UCSD-AML1 (cell line): ENCODE results near the gene EGFLAM.

Source experiments
- DNase-seq: peaks from one replicate; lab custom pipeline; 2025; ENCODE audit not compliant: unreplicated experiment; lab: John Stamatoyannopoulos, UW

Gene EGFLAM

DNA sequence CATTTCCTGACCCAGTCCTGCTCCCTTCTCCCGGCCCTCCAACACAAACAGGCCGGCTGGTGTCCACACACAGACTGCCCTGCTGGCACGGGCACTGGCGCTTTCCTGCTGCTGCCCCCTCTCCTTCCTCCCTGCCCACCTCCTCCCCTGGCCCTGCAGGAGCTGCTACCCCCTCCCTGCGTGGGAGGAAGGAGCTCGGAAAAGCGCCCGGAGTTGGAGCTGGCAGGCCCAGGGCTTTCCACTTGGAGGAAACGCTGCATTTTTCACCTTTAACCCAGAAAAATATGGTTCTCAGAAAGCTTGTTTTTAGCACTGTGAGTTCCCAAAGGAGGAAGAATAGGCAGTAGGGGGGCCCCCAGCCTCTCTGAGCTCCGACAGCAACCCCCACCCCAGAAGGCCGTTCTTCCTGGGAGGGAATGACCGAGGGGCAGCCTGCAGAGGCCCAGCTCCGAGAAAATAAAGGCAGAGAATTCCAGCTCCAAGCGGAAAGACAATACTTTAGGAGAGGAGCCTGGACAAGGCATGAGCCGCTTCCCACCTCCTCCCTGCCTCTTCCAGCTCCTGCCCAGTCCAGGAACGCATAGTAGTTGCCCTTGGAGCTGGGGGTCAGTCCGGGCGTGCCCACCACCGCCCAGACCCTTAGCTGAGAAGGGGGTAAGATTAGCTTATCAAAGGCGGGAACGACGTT is 209.1 kb downstream of the EGFLAM start:
- DNase-seq, result no peak

- DNase-seq, result no peak
These were observed 209.9 kb downstream of the EGFLAM start for GRCh38 chr5:38468202-38468673.

DNA sequence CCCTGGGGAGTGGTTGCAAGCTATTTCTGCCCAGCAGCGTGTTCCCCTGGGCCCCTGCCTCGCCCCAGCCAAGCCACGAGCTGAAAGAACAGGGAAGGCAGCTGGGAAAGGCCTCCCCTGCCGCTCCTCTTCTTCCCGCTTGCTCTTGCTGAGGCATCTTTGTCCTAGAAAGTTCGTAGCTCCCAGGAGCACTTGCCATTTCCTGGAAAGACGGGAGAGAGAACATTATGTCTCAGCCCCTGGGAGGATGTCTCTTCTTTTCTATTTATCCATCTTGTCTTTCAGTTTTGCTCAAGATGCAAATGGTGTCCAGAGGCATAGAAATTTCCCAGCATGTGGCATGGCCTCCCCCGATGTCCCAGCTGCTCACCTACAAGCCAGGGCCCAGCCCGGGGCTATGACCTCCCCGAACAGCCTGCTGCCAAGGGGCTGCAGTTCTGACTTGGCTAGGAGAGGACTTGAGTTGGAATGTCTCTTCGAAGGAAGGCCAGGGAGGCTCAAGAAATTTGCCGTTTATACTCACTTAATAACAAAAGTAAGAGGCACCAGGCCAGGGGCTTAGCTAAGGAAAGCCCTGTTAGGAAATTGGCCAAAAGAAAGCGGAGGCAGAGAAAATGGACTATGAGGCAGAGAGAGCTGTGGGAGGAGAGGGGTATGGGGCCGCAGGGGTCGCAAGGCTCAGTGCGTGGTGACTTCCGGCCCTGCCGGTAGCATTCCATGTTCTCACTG is 210.8 kb downstream of the EGFLAM start:
- no peak for DNase-seq

DNA sequence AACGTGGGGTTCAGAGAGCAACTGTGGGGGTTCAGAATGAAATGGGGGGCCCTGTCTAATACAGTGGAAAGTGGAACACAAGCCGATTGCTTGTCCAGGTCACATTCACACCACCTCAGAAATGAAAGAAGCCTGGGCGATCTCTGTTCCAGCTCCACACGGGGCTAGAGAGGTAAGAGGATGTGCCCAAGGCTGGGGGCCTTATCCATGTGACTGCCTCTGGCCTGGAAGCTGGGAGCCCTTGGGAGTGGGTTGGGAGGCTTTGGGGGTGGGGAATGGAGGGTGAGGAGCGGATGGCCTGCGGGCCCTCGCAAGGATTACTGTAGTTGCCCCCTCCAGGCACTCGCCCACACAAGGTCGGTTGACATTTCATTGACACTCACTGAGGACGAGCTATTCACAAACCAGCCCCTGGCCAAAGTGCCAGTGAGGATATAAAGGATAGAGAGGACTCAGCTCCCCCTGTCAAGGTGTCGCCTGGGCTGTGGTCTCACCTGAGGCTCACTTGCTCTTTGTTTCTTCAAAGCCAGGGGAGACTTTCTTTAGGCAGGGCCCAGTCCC is 211.4 kb downstream of the EGFLAM start:
- DNase-seq, result no peak

DNA sequence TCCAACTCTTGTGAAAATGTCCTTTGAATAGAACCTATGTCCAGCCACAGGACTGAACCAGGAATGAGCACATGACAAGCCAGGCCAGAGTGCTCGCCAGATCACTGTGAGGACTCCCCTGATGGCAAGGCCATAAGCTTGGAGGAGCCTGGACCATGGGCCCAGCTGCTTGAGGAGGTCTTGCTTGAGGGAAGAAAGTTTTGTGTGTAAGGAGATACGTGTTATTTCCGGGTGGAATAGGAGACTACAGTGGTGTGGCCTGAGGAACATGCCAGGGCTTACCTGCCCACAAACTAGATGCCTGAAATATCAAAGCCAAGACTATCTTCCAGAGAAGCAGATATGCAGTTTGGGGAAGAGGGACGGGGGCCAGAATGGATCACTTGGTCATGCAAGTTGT is 213.3 kb downstream of the EGFLAM start:
- no peak for DNase-seq

DNA sequence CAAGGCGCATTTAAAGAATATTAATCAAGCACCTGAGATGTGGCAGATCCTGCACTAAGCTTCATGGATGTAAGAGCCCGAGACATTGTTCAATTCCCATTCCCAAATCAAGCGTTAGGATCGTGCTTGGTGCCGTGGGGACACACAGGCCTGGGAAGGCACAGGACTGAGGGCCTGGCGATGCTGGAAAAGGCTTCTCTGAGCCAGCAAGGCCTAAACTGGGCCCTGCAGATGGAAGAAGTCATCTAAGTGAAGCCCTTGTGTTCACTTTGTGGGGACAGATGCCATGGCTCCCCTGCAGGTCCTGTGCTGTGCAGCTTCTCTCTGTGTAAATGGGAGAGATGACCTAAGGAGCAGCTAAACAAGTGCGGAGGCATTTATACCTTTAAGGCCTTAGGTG is 214.2 kb downstream of the EGFLAM start:
- DNase-seq, result no peak

DNA sequence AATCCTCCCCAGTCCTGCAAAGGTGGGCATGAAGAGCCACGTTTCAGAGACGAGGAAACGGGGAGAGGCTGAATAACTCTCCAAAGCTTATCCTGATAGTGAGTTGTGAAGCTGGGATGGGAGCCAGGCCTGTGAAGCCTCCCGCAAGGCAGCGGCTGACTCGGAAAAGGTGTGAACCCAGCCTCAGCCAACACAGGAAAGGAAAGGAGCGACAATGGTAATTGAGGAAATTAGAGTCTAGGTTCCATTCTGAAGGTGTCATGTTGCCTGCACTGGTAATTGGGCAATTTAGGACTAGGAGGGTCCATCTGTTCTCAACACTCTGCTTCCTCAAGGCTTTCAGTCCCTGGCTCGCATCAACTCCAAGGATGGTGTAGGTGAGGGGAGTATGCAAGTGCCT is 214.6 kb downstream of the EGFLAM start:
- no peak for DNase-seq

DNA sequence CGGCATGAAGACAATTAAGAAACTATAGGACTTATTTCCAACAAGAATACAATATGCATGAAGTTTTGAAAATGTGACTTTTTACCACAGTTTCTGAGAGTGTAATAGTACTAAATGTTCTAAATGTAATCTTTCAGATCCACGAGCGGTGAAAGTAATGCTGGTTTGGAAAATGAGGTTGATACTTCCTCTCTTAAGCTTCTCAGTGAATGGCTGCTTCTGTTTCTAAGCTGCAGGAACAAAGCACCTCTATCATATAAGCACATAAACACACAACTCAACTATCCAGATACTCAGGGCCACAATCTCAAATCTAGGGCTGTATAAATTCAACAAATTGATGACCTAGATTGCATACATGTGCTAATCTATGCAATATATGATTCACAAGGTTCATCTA is 219.8 kb downstream of the EGFLAM start:
- no peak for DNase-seq

GRCh38 chr5:38478878-38479277 is 220.5 kb downstream of the EGFLAM start:
- no peak for DNase-seq

DNA sequence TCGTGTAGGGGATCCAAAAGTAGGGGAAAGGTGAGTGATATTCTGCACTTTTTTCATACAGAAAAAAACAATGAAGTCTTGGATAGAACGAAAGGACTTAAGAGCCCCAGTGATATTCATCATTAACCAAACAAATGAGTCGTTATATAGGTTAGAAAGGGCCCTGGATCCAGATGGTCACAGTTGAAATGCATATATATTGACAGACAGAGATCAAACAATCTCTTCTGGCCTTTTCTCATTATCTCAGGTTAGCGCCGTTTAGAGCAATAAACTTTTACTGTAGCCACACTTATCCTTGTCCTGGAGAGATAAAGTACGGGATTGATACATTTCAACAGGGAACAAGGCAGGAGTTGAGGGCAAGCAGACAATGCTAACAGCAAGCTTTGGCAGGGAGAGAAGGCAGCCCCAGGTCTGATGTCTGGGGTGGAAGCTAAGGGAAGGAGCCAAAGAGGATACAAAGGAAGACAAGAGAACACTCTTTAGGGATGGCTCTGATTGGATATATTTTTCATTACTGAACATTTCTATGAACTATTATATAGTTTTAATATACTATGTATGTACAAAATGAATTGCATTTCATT is 221.1 kb downstream of the EGFLAM start:
- no peak for DNase-seq

- no peak for DNase-seq
These were observed 225.5 kb downstream of the EGFLAM start for GRCh38 chr5:38483805-38484398.

DNA sequence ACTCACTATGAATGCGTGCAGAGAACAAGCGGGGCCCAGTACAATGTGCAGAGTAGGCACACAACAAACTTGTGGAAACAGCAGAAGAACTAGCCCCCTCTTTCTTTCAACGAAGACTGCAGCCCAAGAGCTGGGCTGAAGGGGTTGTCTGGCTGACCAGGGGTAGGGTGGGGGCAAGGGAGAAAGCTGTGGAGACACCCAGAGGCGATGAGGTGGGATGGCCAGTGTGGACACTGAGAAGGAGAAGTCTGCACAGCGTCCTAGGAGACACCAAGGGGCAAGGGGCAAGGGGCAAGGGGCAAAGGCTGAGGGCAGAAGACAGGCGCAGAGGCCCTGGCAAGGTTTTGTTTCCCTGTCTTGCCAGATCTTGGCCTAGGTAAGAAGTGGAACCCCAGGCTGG is 235.8 kb downstream of the EGFLAM start:
- no peak for DNase-seq

GRCh38 chr5:38494763-38495162 is 236.4 kb downstream of the EGFLAM start:
- DNase-seq, result no peak

DNA sequence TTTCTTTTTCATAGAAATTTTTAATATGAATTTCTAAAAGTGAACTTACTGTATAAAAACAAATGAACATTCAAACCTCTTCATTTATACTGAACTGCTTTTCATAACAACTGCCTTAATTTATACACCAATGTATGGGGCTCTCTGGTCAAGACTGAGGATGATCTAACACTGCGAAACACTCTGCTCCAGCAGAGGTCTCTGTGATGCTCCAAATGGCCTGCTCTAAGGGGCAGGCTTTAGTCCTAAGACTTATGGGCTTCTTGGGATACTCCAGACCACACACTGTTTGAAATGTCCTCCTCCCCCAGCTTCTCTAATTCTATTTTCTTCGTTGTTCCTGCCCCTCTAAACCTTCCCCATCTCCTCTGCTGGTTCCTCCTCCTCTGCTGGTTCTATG is 239.6 kb downstream of the EGFLAM start:
- DNase-seq, result no peak

- DNase-seq, result no peak
These were observed 242.4 kb downstream of the EGFLAM start for GRCh38 chr5:38500573-38501260.

DNA sequence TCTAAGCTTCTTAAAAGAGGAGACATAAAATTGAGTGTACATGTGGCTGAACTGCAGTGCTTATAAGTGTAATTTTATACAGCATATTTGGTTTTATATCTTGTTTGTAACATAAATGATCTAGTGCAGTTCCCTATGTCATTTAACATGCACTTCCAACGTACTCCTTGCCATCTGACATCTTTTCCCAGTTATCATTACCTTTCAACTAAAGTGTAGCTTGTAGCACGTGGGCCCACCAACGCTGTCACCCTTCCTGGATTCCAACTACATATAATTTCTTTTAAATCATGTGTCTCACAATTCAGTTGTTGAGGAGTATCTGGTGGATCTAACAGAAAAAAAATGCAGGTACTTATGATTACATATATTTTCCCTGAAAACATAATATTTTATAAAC is 247.9 kb downstream of the EGFLAM start:
- no peak for DNase-seq

- no peak for DNase-seq
These were observed 250.8 kb downstream of the EGFLAM start for GRCh38 chr5:38509185-38509584.
